Stimulated activated naive CD8-positive, alpha-beta T cell treated with anti-CD3 and anti-CD28 coated beads, Interleukin-15, Interleukin-2, amounts not matched to agents 100 ng/mL and 50 ng/mL, for 24 hours (primary cell): ENCODE measurements around the gene BLVRA.
A peak's percentile ranks its signal among the peaks of the same experiment; 100 is the strongest.
"Not testable (repeated sequence)": the region's sequence is repeated elsewhere in the genome, so short reads cannot be mapped to it uniquely, and the experiment has no call there.

Experiments used
- H3K27ac Mint-ChIP-seq: one replicate; pipeline ENCODE4 v1.8.0; 2021; ENCODE audit warnings: mild to moderate bottlenecking, mixed read lengths
- H3K27me3 Mint-ChIP-seq: one replicate; pipeline ENCODE4 v1.8.0; 2021; ENCODE audit warnings: mixed read lengths
- H3K36me3 Mint-ChIP-seq: one replicate; pipeline ENCODE4 v1.8.0; 2021; ENCODE audit warnings: low read depth, mixed read lengths
- H3K4me1 Mint-ChIP-seq: one replicate; pipeline ENCODE4 v1.8.0; 2021; ENCODE audit warnings: low read depth, mixed read lengths
- H3K4me3 Mint-ChIP-seq: one replicate; pipeline ENCODE4 v1.8.0; 2021; ENCODE audit warnings: mild to moderate bottlenecking, mixed read lengths
- H3K9me3 Mint-ChIP-seq: one replicate; pipeline ENCODE4 v1.8.0; 2021; ENCODE audit warnings: mixed read lengths

BLVRA gene, protein sequence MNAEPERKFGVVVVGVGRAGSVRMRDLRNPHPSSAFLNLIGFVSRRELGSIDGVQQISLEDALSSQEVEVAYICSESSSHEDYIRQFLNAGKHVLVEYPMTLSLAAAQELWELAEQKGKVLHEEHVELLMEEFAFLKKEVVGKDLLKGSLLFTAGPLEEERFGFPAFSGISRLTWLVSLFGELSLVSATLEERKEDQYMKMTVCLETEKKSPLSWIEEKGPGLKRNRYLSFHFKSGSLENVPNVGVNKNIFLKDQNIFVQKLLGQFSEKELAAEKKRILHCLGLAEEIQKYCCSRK

GRCh38 chr7:43758029-43758821 lies at the start of gene BLVRA:
BLVRA (plus strand) TSS chr7:43758680; CDS start chr7:43771159, 12,479 bp downstream.
- peaks cover 15% of the 10 kb centered on the region for H3K27me3 Mint-ChIP-seq
- peaks cover 3% of the 10 kb centered on the region for H3K36me3 Mint-ChIP-seq
- no peaks in the 10 kb centered on the region for H3K9me3 Mint-ChIP-seq
- peak within 1 kb of the TSS; percentile 86 for H3K4me3 Mint-ChIP-seq
- peak within 1 kb of the TSS; percentile 69 for H3K27ac Mint-ChIP-seq
- peaks cover 44% of the 10 kb centered on the region for H3K4me1 Mint-ChIP-seq

GRCh38 chr7:43711503-43711902 lies 47.0 kb upstream of the BLVRA start:
- Mint-ChIP-seq H3K4me1 (peaks cover 18% of the 10 kb centered on the region), H3K36me3 (peaks cover 48% of the 10 kb centered on the region), H3K9me3 (no peaks in the 10 kb centered on the region)

DNA sequence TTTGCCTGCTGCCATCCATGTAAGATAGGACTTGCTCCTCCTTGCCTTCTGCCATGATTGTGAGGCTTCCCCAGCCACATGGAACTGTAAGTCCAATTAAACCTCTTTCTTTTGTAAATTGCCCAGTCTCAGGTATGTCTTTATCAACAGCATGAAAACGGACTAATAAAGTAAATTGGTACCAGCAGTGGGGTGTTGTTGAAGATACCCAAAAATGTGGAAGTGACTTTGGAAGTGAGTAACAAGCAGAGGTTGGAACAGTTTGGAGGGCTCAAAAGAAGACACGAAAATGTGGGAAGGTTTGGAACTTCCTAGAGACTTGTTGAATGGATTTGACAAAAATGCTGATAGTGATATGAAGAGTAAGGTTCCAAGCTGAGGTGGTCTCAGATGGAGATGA lies 42.5 kb upstream of the BLVRA start:
- not testable (repeated sequence) for H3K9me3 Mint-ChIP-seq, H3K27ac Mint-ChIP-seq, H3K27me3 Mint-ChIP-seq, H3K4me3 Mint-ChIP-seq
- peaks cover 52% of the 10 kb centered on the region for H3K4me1 Mint-ChIP-seq
- H3K36me3 Mint-ChIP-seq, result peaks cover 49% of the 10 kb centered on the region

More at GRCh38 chr7:43711503-43711902, 47.0 kb upstream of the BLVRA start:
- no peaks in the 10 kb centered on the region for H3K27me3 Mint-ChIP-seq
- no peak overlapping the region for H3K4me3 Mint-ChIP-seq
- no peak overlapping the region for H3K27ac Mint-ChIP-seq

GRCh38 chr7:43716598-43716997 lies 41.9 kb upstream of the BLVRA start:
- Mint-ChIP-seq H3K4me1 (peaks cover 54% of the 10 kb centered on the region), H3K4me3 (no peak overlapping the region), H3K36me3 (peaks cover 49% of the 10 kb centered on the region)

GRCh38 chr7:43721193-43721806 lies 37.2 kb upstream of the BLVRA start:
- H3K4me3 Mint-ChIP-seq, result no peak overlapping the region

More at GRCh38 chr7:43716598-43716997, 41.9 kb upstream of the BLVRA start:
- Mint-ChIP-seq H3K27me3 (no peaks in the 10 kb centered on the region), H3K27ac (no peak overlapping the region), H3K9me3 (no peaks in the 10 kb centered on the region)

GRCh38 chr7:43723007-43723341 lies 35.5 kb upstream of the BLVRA start:
- no peak overlapping the region for H3K4me3 Mint-ChIP-seq
- H3K27me3 Mint-ChIP-seq, result no peaks in the 10 kb centered on the region
- peaks cover 41% of the 10 kb centered on the region for H3K36me3 Mint-ChIP-seq
- peak overlapping the region; percentile 15 for H3K27ac Mint-ChIP-seq
- H3K9me3 Mint-ChIP-seq, result no peaks in the 10 kb centered on the region
- peaks cover 62% of the 10 kb centered on the region for H3K4me1 Mint-ChIP-seq

More at GRCh38 chr7:43721193-43721806, 37.2 kb upstream of the BLVRA start:
- Mint-ChIP-seq H3K4me1 (peaks cover 62% of the 10 kb centered on the region), H3K27me3 (no peaks in the 10 kb centered on the region), H3K36me3 (peaks cover 37% of the 10 kb centered on the region), H3K9me3 (no peaks in the 10 kb centered on the region), H3K27ac (no peak overlapping the region)

- H3K4me3 Mint-ChIP-seq, result no peak overlapping the region
- H3K9me3 Mint-ChIP-seq, result no peaks in the 10 kb centered on the region
- peaks cover 61% of the 10 kb centered on the region for H3K4me1 Mint-ChIP-seq
- no peak overlapping the region for H3K27ac Mint-ChIP-seq
- H3K27me3 Mint-ChIP-seq, result no peaks in the 10 kb centered on the region
- peaks cover 32% of the 10 kb centered on the region for H3K36me3 Mint-ChIP-seq
These were observed 33.2 kb upstream of the BLVRA start for GRCh38 chr7:43725251-43725650.

DNA sequence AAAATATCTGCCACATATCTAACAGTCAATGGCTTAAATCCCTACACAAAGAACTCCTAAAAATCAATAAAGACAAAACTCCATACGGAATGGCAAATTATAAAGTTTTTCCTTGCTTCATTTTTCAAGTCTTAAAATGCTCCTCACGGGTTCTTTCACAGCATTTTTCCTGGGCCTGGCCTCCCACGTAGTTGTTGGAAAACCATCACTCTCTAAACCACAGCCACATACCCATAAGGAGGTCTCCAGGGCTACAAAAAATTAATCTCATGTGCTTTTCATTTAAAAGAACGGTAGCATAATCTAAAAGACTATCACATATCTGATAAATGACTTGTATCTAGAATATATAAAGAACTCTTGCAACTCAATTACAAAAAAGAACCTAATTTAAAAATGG lies 32.0 kb upstream of the BLVRA start:
- Mint-ChIP-seq H3K4me1 (peaks cover 51% of the 10 kb centered on the region), H3K36me3 (peaks cover 28% of the 10 kb centered on the region), H3K27me3 (no peaks in the 10 kb centered on the region), H3K4me3 (peak overlapping the region; percentile 94), H3K9me3 (no peaks in the 10 kb centered on the region), H3K27ac (no peak overlapping the region)

GRCh38 chr7:43727003-43727402 lies 31.5 kb upstream of the BLVRA start:
- Mint-ChIP-seq H3K27ac (no peak overlapping the region), H3K4me3 (peak overlapping the region; percentile 94), H3K4me1 (peaks cover 51% of the 10 kb centered on the region), H3K9me3 (no peaks in the 10 kb centered on the region), H3K27me3 (no peaks in the 10 kb centered on the region), H3K36me3 (peaks cover 28% of the 10 kb centered on the region)

DNA sequence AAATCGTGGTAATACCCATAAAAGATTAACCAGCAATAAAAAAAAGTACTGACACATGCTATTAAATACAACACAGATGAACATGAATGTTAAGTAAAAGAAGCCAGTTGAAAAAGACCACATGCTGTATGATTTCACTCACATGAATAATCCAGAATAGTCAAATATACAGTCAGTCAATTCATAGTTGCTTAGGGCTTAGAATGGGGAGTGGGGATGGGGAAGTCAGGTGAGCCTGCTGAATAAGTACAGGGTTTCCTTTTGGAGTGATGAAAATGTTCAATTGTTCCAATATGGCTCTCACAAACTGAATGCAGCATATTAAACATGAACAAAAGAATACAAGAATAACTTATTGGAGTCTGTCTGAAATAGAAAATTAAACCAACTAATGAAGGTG lies 31.0 kb upstream of the BLVRA start:
- peaks cover 51% of the 10 kb centered on the region for H3K4me1 Mint-ChIP-seq
- peak overlapping the region; percentile 94 for H3K4me3 Mint-ChIP-seq
- no peaks in the 10 kb centered on the region for H3K9me3 Mint-ChIP-seq
- no peaks in the 10 kb centered on the region for H3K27me3 Mint-ChIP-seq
- no peak overlapping the region for H3K27ac Mint-ChIP-seq
- H3K36me3 Mint-ChIP-seq, result peaks cover 28% of the 10 kb centered on the region

- H3K27ac Mint-ChIP-seq, result peak within 1 kb of the TSS; percentile 87
- peaks cover 25% of the 10 kb centered on the region for H3K36me3 Mint-ChIP-seq
- H3K9me3 Mint-ChIP-seq, result no peaks in the 10 kb centered on the region
- H3K4me3 Mint-ChIP-seq, result peak within 1 kb of the TSS; percentile 94
- H3K4me1 Mint-ChIP-seq, result peaks cover 42% of the 10 kb centered on the region
- peaks cover 3% of the 10 kb centered on the region for H3K27me3 Mint-ChIP-seq
These were observed 29.1 kb upstream of the BLVRA start, which contains the start of gene COA1 for GRCh38 chr7:43729214-43729923. COA1 (minus strand) TSS chr7:43729523; CDS start chr7:43648614, 80,909 bp downstream.

GRCh38 chr7:43729924-43730248 lies 28.6 kb upstream of the BLVRA start:
- H3K36me3 Mint-ChIP-seq, result peaks cover 20% of the 10 kb centered on the region
- peaks cover 43% of the 10 kb centered on the region for H3K4me1 Mint-ChIP-seq
- H3K27ac Mint-ChIP-seq, result peak overlapping the region; percentile 87
- no peaks in the 10 kb centered on the region for H3K9me3 Mint-ChIP-seq
- H3K27me3 Mint-ChIP-seq, result peaks cover 3% of the 10 kb centered on the region
- peak overlapping the region; percentile 94 for H3K4me3 Mint-ChIP-seq

DNA sequence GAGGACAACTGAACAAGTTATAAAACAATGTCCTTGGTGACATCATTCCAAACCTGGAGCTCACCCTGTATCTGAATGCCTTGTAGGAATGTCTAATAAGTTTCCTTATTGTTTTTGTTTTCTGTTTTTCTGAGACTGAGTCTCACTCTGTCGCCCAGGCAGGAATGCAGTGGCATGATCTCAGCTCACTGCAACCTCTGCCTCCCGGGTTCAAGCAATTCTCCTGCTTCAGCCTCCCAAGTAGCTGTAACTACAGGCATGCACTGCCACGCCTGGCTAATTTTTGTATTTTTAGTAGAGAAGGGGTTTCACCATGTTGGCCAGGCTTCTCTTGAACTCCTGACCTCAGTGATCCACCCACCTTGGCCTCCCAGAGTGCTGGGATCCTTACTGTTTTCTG lies 27.0 kb upstream of the BLVRA start:
- H3K27ac Mint-ChIP-seq, H3K4me3 Mint-ChIP-seq, H3K9me3 Mint-ChIP-seq, H3K27me3 Mint-ChIP-seq: not testable (repeated sequence)
- Mint-ChIP-seq H3K4me1 (peaks cover 51% of the 10 kb centered on the region), H3K36me3 (peaks cover 16% of the 10 kb centered on the region)

GRCh38 chr7:43734575-43735332 lies 23.7 kb upstream of the BLVRA start:
- not testable (repeated sequence) for H3K4me3 Mint-ChIP-seq, H3K9me3 Mint-ChIP-seq, H3K36me3 Mint-ChIP-seq, H3K27me3 Mint-ChIP-seq
- H3K27ac Mint-ChIP-seq, result peak overlapping the region; percentile 4
- peaks cover 31% of the 10 kb centered on the region for H3K4me1 Mint-ChIP-seq
